Embryonic facial prominence (tissue), 1 donor: ENCODE results near the gene SAP130.

Experiments
- DNase-seq: peaks from one replicate; pipeline ENCODE4 v3.0.0-alpha.2; 2016; ENCODE audit errors: extremely low spot score

SAP130 gene

GRCh38 chr2:128026448-128027277 lies 1.2 kb downstream of the SAP130 start:
- DNase-seq, result no peak

GRCh38 chr2:128024816-128025215 lies 3.0 kb downstream of the SAP130 start:
- no peak for DNase-seq

GRCh38 chr2:128017561-128017960 lies 10.3 kb downstream of the SAP130 start:
- DNase-seq, result no peak

- no peak for DNase-seq
These were observed 11.2 kb downstream of the SAP130 start for GRCh38 chr2:128016620-128017019.

GRCh38 chr2:128012698-128013097 lies 15.2 kb downstream of the SAP130 start:
- DNase-seq, result no peak

GRCh38 chr2:128008074-128008672 lies 19.7 kb downstream of the SAP130 start:
- DNase-seq, result no peak

- DNase-seq, result no peak
These were observed 23.4 kb downstream of the SAP130 start for GRCh38 chr2:128004509-128004908.

GRCh38 chr2:128003463-128003862 lies 24.4 kb downstream of the SAP130 start:
- DNase-seq, result no peak

- no peak for DNase-seq
These were observed 31.7 kb downstream of the SAP130 start for GRCh38 chr2:127996160-127996559.

GRCh38 chr2:127995725-127996124 lies 32.1 kb downstream of the SAP130 start:
- no peak for DNase-seq

- DNase-seq, result no peak
These were observed 34.2 kb downstream of the SAP130 start for GRCh38 chr2:127993659-127994058.

GRCh38 chr2:127991742-127992141 lies 36.1 kb downstream of the SAP130 start:
- DNase-seq, result no peak

GRCh38 chr2:127986548-127987079 lies 41.2 kb downstream of the SAP130 start:
- DNase-seq, result no peak

GRCh38 chr2:127985735-127986134 lies 42.1 kb downstream of the SAP130 start:
- no peak for DNase-seq

- DNase-seq, result no peak
These were observed 42.7 kb downstream of the SAP130 start for GRCh38 chr2:127985026-127985734.

GRCh38 chr2:127984551-127984950 lies 43.3 kb downstream of the SAP130 start:
- DNase-seq, result no peak

- no peak for DNase-seq
These were observed 58.4 kb downstream of the SAP130 start for GRCh38 chr2:127969446-127969845.

GRCh38 chr2:127968610-127969339 lies 59.1 kb downstream of the SAP130 start:
- DNase-seq, result no peak

GRCh38 chr2:127961729-127962128 lies 66.1 kb downstream of the SAP130 start:
- no peak for DNase-seq

- no peak for DNase-seq
These were observed 70.6 kb downstream of the SAP130 start for GRCh38 chr2:127957240-127957639.

- DNase-seq, result no peak
These were observed 73.0 kb downstream of the SAP130 start for GRCh38 chr2:127954857-127955256.

GRCh38 chr2:127953849-127954248 lies 74.0 kb downstream of the SAP130 start:
- no peak for DNase-seq
